ENCODE results near the gene RAD51B.

DNA sequence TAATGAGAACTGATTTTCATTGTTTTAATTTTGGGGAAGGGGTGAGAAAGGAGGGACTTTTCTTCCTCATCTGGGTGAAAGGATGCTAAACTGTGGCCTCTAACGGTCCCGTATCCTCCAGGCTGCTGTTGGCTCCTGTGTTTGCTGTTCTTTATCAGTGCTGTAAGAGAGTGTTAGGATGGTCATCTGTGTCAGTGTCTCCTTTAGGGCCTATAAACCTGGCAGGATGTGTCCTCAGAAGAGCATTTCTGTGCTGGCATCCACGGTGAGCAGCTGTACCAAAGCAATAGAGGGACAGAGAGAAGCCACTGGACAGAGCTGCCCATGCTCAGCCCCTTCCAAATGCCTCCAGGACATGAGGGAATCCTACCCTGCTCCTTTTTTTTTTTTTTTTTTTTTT, 720.2 kb downstream of the RAD51B start:
- no peak for TF ChIP-seq EZH2 (IDR thresholded peaks at IDR 0.05)
- TF ChIP-seq POLR2AphosphoS5 (IDR thresholded peaks at IDR 0.05; ENCODE audit: borderline replicate concordance, low read depth, low read length), result no peak
